Measurements from ENCODE around the gene MEFV. TPM values are rescaled to one million over a fixed set of nuclear protein-coding genes. Genes with fewer than 3 reads are reported as not detected.

Gene MEFV
- total and polyA plus RNA-seq, 2 of the 4 experiments (the other 2 are of a cell fraction) = not detected

GRCh38 chr16:3276679-3277078, 20.2 kb upstream of the MEFV start:
- WGBS, 2 experiments (ENCODE audit: extremely low coverage in 2 of 2, insufficient read length in 1 of 2) = no CpG with 5 or more reads among the region's 5 CpGs
- peaks cover 3% of the 10 kb centered on the region for H3K27me3 ChIP-seq (ENCODE audit: control insufficient read depth, insufficient read depth, low read length)
- no TSS peak for BruUV-seq (replicated peaks)
- no peak overlapping the region for H3K4me3 ChIP-seq (ENCODE audit: insufficient read depth, low read depth, low read length)
- H4K91ac ChIP-seq (ENCODE audit: insufficient read depth, low read depth, low read length) = no peak overlapping the region
- DNase-seq (no peak), ATAC-seq (ENCODE audit: low read depth) (no peak)
- dilution Hi-C loops (cut with HindIII; ENCODE audit: low sequenced_read_pairs, unreplicated experiment) (no loop called here), intact Hi-C loops (cut with micrococcal nuclease) (no loop called here), in situ Hi-C loops (cut with MboI; ENCODE audit: low sequenced_read_pairs) (no loop called here)
- H3K18ac ChIP-seq (ENCODE audit: low read depth, low read length) = no peak overlapping the region
- H3K4ac ChIP-seq (ENCODE audit: low read depth, low read length) = no peak overlapping the region
- H3K23ac ChIP-seq (ENCODE audit: low read depth, low read length) = no peak overlapping the region
- H2AK5ac ChIP-seq (ENCODE audit: low read depth, low read length) = no peak overlapping the region
- H4K20me1 ChIP-seq (ENCODE audit: insufficient read depth, low read length) = no peaks in the 10 kb centered on the region
- no peak overlapping the region for H4K5ac ChIP-seq (ENCODE audit: low read depth, low read length)
- no peak overlapping the region for H4K8ac ChIP-seq (ENCODE audit: low read depth in 2 of 2, low read length in 2 of 2)
- H2BK120ac ChIP-seq (ENCODE audit: low read depth, low read length) = no peak overlapping the region
- no peaks in the 10 kb centered on the region for H3K4me1 ChIP-seq (ENCODE audit: control insufficient read depth, insufficient read depth, low read length)
- H3K4me2 ChIP-seq (ENCODE audit: low read depth, low read length) = no peak overlapping the region
- H3K36me3 ChIP-seq (ENCODE audit: control insufficient read depth, insufficient read depth, low read length) = no peaks in the 10 kb centered on the region
- no peak overlapping the region for H2BK5ac ChIP-seq (ENCODE audit: low read depth, low read length, poor library complexity, severe bottlenecking)
- no peaks in the 10 kb centered on the region for H3K9me3 ChIP-seq (ENCODE audit: control insufficient read depth, insufficient read depth, low read length)
- ChIA-PET CTCF (interaction anchor here (1.5 kb wide), 1 partner anchor 10 kb away, joined by 3 read pairs; no protein-coding TSS in a partner anchor), POLR2A (ENCODE audit: unreplicated experiment) (no interaction called here)
- H2BK15ac ChIP-seq (ENCODE audit: low read depth, low read length) = no peak overlapping the region
- no peak overlapping the region for H2AFZ ChIP-seq (replicated peaks; ENCODE audit: low read length, poor library complexity)
- H3K9ac ChIP-seq (ENCODE audit: low read depth, low read length) = no peak overlapping the region
- H2AK9ac ChIP-seq (replicated peaks; ENCODE audit: low read depth, low read length, poor library complexity) = no peak overlapping the region
- TF ChIP-seq MXI1 (IDR thresholded peaks at IDR 0.05; ENCODE audit: borderline replicate concordance, low read depth, low read length) (no peak), MAFK (IDR thresholded peaks at IDR 0.05; ENCODE audit: low read depth, low read length) (no peak), SMC3 (IDR thresholded peaks at IDR 0.05; ENCODE audit: low read depth, low read length) (no peak), CTCF (conservative IDR thresholded peaks at IDR 0.05; ENCODE audit: low read depth, low read length) (no peak), RFX5 (IDR thresholded peaks at IDR 0.05; ENCODE audit: low read depth, low read length) (no peak), USF2 (IDR thresholded peaks at IDR 0.05; ENCODE audit: low read depth, low read length) (no peak), NFE2L2 (IDR thresholded peaks at IDR 0.05; ENCODE audit: low read depth, low read length) (no peak), CHD1 (IDR thresholded peaks at IDR 0.05; ENCODE audit: low read depth, low read length) (no peak), BHLHE40 (IDR thresholded peaks at IDR 0.05; ENCODE audit: low read depth, low read length) (no peak), POLR2A (IDR thresholded peaks at IDR 0.05; ENCODE audit: low read depth, low read length) (no peak), MAZ (IDR thresholded peaks at IDR 0.05; ENCODE audit: borderline replicate concordance, low read depth, low read length) (no peak), FOS (IDR thresholded peaks at IDR 0.05; ENCODE audit: low read depth, low read length) (no peak), RCOR1 (IDR thresholded peaks at IDR 0.05; ENCODE audit: insufficient replicate concordance, low read length) (no peak), RAD21 (IDR thresholded peaks at IDR 0.05; ENCODE audit: low read length) (no peak), CEBPB (IDR thresholded peaks at IDR 0.05; ENCODE audit: low read depth, low read length) (no peak)
- H3K56ac ChIP-seq (ENCODE audit: extremely low read depth, insufficient read depth, low read length) = no peak overlapping the region
- no peaks in the 10 kb centered on the region for H3K9me1 ChIP-seq (ENCODE audit: insufficient read depth, low read length)
- no peak overlapping the region for H3K14ac ChIP-seq (replicated peaks; ENCODE audit: low read depth, low read length)
- peaks cover 0 to 5% of the 10 kb centered on the region in 2 experiments; a peak in 1 of 4 replicates for H3K79me1 ChIP-seq (ENCODE audit: low read depth in 1 of 2, low read length in 2 of 2)
- H3K27ac ChIP-seq (ENCODE audit: insufficient read depth, low read length) = no peak overlapping the region
- H2BK20ac ChIP-seq (ENCODE audit: low read depth, low read length) = no peak overlapping the region

Data from IMR-90 (cell line).